GM06990 (cell line): Measurements from ENCODE around the gene BCAR3.

ENCODE experiments used
- DNase-seq: peaks from one replicate; pipeline ENCODE4 v3.0.0-alpha.2; 2011; ENCODE audit not compliant: insufficient read length; ENCODE audit errors: extremely low read depth
- H3K27me3 ChIP-seq: replicated peaks from 2 replicates; pipeline ENCODE4 v1.6.0; 2011; ENCODE audit warnings: low read length; ENCODE audit not compliant: control insufficient read depth, insufficient read depth
- H3K36me3 ChIP-seq: 2 replicates; pipeline ENCODE4 v1.5.1; 2011; ENCODE audit warnings: low read length; ENCODE audit not compliant: control insufficient read depth, insufficient read depth
- H3K4me3 ChIP-seq: replicated peaks from 2 replicates; pipeline ENCODE4 v1.5.1; 2011; ENCODE audit warnings: low read depth, mild to moderate bottlenecking, control low read depth, low read length
- CTCF ChIP-seq: IDR thresholded peaks from 2 replicates; pipeline ENCODE4 v1.5.1; 2011; ENCODE audit warnings: low read length, control low read depth, mild to moderate bottlenecking, inconsistent platforms; ENCODE audit not compliant: insufficient read depth, poor library complexity, severe bottlenecking

BCAR3 gene

DNA sequence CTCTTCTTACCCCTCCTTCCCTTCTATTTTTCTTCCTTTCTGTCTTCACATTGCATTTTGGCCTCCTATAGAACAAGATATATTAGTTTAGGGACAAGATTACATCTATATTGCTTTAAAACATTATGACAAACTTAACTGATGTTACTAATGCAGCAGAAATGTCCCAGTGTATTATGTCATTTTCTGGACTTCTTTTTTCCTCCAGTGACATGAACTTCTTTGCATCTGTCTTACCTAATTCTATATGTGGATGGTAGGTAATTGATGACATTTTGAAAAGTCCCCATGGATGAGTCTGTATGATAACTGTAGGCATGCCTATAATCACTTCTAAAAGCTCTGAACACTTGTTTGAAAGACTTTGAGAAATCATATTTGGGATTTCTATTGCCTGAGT lies 144.2 kb downstream of the BCAR3 start:
- H3K36me3 ChIP-seq = no peaks in the 10 kb centered on the region
- no peak for TF ChIP-seq CTCF
- DNase-seq = no peak

DNA sequence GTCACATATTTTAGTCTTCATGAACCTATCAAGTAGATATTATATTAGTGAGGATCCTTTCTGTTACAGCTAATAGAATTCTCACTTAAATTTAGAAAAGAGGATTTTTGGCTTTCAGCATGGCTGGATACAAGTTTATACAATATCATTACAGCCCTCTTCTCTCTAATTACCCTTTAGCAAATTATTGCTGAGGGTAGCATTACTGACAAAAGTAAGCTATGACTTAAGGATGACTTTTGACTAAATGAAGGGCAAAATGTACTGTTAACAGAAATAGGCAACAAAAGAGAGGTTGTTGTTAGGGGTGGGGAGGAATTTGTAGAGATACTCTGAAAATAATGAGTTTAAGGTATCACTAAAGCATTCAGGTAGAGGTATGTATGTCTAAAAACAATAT lies 148.0 kb downstream of the BCAR3 start:
- Histone ChIP-seq H3K36me3 (no peaks in the 10 kb centered on the region), H3K27me3 (no peaks in the 10 kb centered on the region)
- TF ChIP-seq CTCF = no peak

More for the DNA sequence above, 144.2 kb downstream of the BCAR3 start:
- Histone ChIP-seq H3K4me3 (no peak overlapping the region), H3K27me3 (no peaks in the 10 kb centered on the region)

GRCh38 chr1:93532780-93533378 lies 148.8 kb downstream of the BCAR3 start:
- Histone ChIP-seq H3K4me3 (no peak overlapping the region), H3K27me3 (no peaks in the 10 kb centered on the region), H3K36me3 (no peaks in the 10 kb centered on the region)
- no peak for DNase-seq
- TF ChIP-seq CTCF = no peak

More for the DNA sequence above, 148.0 kb downstream of the BCAR3 start:
- no peak for DNase-seq
- H3K4me3 ChIP-seq = no peak overlapping the region

DNA sequence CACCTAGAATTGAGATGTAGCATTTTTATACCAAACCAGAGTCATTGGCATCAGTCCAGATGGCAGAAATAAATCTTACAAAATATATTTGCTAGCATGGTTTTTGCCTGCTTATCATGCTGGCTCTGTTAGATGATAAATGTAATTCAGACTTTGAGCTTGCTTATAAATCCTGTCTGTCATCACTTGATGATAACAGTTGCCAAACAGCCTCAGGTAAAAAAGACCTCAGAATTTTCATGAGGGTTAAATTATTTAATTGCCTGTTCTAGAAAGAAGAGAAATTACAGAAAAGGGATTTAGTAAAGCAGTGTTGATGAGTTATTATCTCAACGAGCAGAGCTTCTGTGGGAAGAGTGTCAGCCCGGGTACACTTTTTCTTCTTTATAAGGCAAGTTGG lies 150.4 kb downstream of the BCAR3 start:
- H3K36me3 ChIP-seq = no peaks in the 10 kb centered on the region
- no peak overlapping the region for H3K4me3 ChIP-seq
- no peak for TF ChIP-seq CTCF
- no peaks in the 10 kb centered on the region for H3K27me3 ChIP-seq
- no peak for DNase-seq

DNA sequence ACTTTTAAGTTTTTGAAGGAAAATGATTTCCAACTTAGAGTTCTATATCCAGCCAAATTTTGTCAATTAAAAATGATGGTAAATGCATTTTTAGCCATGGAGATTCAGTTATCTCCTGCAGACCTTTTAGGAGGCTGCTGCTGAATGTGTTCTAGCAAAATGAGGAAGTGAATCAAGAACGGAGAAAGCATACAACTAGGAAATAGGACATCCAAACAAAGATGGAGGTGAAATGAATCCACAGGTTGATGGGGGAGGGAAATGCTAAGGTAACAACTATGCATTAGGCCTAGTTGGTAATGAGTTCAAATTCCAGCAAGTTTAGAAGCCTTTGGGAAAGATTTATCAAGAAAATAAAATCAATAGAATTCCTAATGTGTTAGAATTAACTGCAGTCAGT lies 153.2 kb downstream of the BCAR3 start:
- no peak for DNase-seq
- H3K36me3 ChIP-seq = no peaks in the 10 kb centered on the region
- TF ChIP-seq CTCF = no peak
- no peaks in the 10 kb centered on the region for H3K27me3 ChIP-seq
- H3K4me3 ChIP-seq = no peak overlapping the region

- no peaks in the 10 kb centered on the region for H3K27me3 ChIP-seq
- DNase-seq = no peak
- no peak for TF ChIP-seq CTCF
- H3K4me3 ChIP-seq = no peak overlapping the region
- no peaks in the 10 kb centered on the region for H3K36me3 ChIP-seq
Observed at GRCh38 chr1:93526431-93526830, 155.2 kb downstream of the BCAR3 start.
